22Rv1 (cell line): ENCODE measurements around the gene PXDN.

Source experiments
- H3K27ac ChIP-seq: fragments of 450-650 bp; 2 replicates; pipeline ENCODE4 v1.5.1; 2017
- ZFX ChIP-seq: fragments of 450-650 bp; IDR thresholded peaks from 2 replicates; pipeline ENCODE4 v1.6.1; 2017; ENCODE audit warnings: antibody characterized with exemption, borderline replicate concordance
- TF ChIP-seq, protein P1 (sequence below): fragments of 450-650 bp; IDR thresholded peaks from 2 replicates; pipeline ENCODE4 v1.5.1; 2017; ENCODE audit warnings: mild to moderate bottlenecking

Gene PXDN

DNA sequence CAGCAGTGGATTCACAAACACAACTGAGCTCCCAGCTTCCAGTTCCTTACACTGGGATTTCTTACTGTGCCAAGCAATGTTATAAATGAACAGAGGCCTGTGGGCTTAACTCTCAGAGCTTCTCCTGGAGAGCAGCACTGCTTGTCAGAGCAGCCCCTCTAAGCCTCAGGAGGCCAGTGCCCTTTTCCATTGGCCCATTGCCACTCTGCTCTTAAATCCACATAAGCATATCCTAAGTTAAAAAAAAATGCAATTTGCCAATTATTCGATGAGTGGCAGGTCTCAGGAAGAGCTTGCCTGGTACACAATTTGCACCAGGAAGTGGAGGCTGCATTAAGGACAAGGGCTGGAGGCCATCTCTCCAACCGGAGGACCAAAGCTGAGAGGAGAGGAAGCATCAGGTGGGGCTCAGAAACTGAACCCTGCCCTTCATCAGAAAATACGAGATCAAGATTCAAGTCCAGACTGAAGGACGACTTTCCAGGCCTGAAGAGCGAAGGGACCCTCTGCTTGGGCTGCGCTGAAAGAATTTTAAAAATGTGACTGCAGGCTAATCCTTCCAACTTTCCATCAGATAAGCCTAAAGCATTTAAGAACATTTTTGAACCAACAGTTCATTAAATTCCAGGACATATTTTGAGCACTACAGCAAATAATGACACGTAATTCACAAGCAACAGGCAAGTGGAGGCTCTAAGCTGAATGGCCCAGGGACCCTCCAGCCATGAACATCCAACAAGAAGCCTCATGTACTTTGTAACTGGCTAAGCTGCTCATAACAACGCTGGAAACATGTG, 28.4 kb upstream of the PXDN start:
- no peak overlapping the region for H3K27ac ChIP-seq

DNA sequence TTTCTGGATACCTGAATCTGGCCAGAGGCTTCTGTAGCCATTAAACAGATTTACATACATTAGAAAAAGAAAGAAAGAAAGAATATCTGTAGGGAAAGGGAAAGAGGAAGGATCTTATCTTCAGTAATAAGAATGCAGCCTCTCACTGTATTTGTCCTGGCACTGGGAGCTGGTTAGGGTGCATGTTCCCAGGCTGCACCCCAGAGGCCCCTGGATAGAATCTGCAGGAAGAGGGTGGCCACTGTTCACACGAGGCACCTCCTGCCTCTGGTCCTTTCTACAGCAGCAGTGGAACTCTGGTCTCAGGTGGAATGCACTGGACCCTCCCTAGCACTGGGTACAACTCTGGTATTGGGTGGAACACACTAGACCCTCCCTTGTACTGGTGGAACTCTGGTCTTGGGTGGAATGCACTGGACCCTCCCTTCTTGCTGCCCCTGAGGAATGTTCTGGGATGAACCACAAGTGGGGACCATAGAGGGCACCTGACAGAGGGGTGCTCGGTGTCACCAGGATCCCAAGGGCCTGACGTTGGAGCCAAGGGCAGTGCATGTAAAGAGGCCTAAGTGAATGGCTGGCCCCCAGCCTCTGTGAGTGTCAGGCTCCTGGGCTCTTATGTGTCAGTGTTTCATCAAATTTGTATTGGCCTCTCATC, 27.4 kb upstream of the PXDN start:
- no peak overlapping the region for H3K27ac ChIP-seq

More for the DNA sequence above, 28.4 kb upstream of the PXDN start:
- TF ChIP-seq, protein P1, sequence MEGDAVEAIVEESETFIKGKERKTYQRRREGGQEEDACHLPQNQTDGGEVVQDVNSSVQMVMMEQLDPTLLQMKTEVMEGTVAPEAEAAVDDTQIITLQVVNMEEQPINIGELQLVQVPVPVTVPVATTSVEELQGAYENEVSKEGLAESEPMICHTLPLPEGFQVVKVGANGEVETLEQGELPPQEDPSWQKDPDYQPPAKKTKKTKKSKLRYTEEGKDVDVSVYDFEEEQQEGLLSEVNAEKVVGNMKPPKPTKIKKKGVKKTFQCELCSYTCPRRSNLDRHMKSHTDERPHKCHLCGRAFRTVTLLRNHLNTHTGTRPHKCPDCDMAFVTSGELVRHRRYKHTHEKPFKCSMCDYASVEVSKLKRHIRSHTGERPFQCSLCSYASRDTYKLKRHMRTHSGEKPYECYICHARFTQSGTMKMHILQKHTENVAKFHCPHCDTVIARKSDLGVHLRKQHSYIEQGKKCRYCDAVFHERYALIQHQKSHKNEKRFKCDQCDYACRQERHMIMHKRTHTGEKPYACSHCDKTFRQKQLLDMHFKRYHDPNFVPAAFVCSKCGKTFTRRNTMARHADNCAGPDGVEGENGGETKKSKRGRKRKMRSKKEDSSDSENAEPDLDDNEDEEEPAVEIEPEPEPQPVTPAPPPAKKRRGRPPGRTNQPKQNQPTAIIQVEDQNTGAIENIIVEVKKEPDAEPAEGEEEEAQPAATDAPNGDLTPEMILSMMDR, result no peak
- TF ChIP-seq ZFX, result no peak

DNA sequence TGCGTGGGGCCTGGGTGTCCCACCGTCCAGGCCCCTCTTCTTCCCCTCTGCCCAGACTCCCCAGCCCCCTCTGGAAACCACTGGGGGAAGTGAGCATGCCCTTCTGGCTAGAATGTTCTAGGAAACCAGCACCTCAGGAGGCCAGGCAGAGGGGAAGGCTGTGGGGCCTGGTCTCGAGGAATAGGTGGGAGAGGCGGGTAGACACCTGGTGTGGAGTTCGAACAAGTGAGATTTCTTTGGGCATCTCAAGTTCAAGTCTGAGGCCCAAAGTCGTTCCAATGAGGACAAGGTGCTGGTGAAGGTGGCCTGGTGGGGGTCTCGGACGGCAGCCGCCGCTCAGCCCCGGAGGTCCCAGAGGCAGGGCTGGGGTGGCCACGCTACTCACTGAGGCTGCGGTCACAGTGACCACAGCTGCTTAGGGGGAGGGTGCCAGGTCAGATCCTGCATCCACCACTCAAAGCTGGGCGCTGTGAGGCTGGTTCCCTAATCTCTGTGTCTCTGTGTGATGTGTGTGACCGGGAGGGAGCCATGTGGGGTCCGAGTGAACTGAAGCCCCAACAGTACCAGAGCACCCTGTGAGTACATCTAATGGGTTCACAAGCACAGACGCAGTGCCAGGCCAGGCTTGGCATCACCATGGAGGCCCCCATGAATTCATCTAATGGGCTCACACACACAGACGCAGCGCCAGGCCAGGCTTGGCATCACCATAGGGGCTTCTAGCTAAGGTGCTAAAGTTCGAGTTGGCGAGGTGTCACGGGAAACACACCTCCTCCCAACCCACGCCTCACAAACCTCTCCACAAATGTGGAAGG, 26.5 kb upstream of the PXDN start:
- H3K27ac ChIP-seq, result no peak overlapping the region
- TF ChIP-seq, protein P1, result no peak
- TF ChIP-seq ZFX, result no peak

More for the DNA sequence above, 27.4 kb upstream of the PXDN start:
- TF ChIP-seq ZFX, result no peak
- TF ChIP-seq, protein P1, result no peak

GRCh38 chr2:1769703-1770422, 25.5 kb upstream of the PXDN start:
- TF ChIP-seq ZFX, result no peak
- TF ChIP-seq, protein P1, result peak; percentile 89
- H3K27ac ChIP-seq, result no peak overlapping the region

DNA sequence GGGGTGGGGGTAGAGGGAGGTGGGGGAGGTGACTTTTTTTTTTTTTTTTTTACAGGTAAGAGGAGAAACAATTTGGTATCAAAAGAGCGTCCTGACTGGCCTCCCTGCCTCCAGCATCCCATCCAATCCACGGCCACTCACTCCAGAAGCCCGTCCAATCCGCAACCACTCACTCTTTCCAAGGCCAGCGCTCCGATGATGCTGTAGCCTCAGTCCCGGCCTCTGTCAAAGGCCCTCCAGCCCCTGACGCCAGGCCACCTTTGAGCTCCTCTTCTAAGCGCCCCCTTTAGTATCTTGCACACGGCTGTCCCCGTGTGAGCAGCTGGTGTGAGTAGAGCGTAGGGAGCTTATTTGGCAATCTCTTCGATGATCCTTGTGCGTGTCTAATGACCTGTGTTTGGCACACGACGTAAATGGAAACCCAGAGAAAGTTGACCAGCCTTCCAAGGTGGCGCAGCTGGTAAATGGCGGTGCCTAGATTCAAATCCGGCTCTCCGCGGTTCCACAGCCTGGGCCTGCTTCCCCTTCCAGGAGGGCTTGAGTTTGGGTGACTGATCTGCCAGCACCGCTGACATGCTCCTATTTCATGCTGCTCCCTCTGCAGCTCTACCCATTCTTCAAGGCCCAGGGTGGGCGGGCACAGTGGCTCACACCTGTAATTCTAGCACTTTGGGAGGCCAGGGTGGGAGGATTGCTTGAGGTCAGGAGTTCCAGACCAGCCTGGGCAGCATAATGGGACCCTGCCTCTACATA, 23.8 kb upstream of the PXDN start:
- TF ChIP-seq, protein P1, result no peak
- no peak for TF ChIP-seq ZFX
- H3K27ac ChIP-seq, result no peak overlapping the region
